Neural cell (in vitro differentiated cells): ENCODE measurements around the gene CHD1. TPM values are rescaled to one million over a fixed set of nuclear protein-coding genes. Genes with fewer than 3 reads are reported as not detected.

Experiments used
- H2AFZ ChIP-seq: fragments of 200-600, 300-800 bp; sonication (generic), shearing (Covaris generic); 2 replicates; pipeline ENCODE4 v1.6.0; 2014; ENCODE audit warnings: low read depth, mild to moderate bottlenecking, antibody characterized with exemption, low read length, moderate library complexity
- H3F3A ChIP-seq: fragments of 200-600 bp; shearing (Covaris generic); 2 replicates; pipeline ENCODE4 v1.6.1; 2016; ENCODE audit warnings: mild to moderate bottlenecking, moderate library complexity, mixed read lengths, antibody characterized with exemption, low read length; ENCODE audit not compliant: insufficient read depth, poor library complexity, severe bottlenecking
- H3K27ac ChIP-seq: fragments of 200-600, 300-800 bp; sonication (generic), shearing (Covaris generic); 2 replicates; pipeline ENCODE4 v1.5.1; 2014; ENCODE audit warnings: mild to moderate bottlenecking, low read length, moderate library complexity
- H3K27me3 ChIP-seq: fragments of 300-800, 200-600 bp; sonication (generic), shearing (Covaris generic); 2 replicates; pipeline ENCODE4 v1.6.0; 2014; ENCODE audit warnings: mild to moderate bottlenecking, low read depth, low read length, moderate library complexity; ENCODE audit not compliant: insufficient read depth
- H3K36me3 ChIP-seq: fragments of 300-800, 200-600 bp; sonication (generic), shearing (Covaris generic); 2 replicates; pipeline ENCODE4 v1.5.1; 2014; ENCODE audit warnings: mild to moderate bottlenecking, antibody characterized with exemption, low read length, moderate library complexity; ENCODE audit not compliant: insufficient read depth
- H3K4me2 ChIP-seq: fragments of 300-800, 200-600 bp; sonication (generic), shearing (Covaris generic); 2 replicates; pipeline ENCODE4 v1.6.0; 2014; ENCODE audit warnings: mild to moderate bottlenecking, low read length
- H3K4me3 ChIP-seq: fragments of 300-800, 200-600 bp; sonication (generic), shearing (Covaris generic); 2 replicates; pipeline ENCODE4 v1.5.1; 2014; ENCODE audit warnings: mild to moderate bottlenecking, low read length, moderate library complexity
- H3K79me2 ChIP-seq: fragments of 200-600 bp; shearing (Covaris generic); replicated peaks from 2 replicates; pipeline ENCODE4 v1.6.0; 2014; ENCODE audit warnings: mild to moderate bottlenecking, low read length, moderate library complexity; ENCODE audit not compliant: insufficient read depth
- H3K9ac ChIP-seq: fragments of 300-800, 200-600 bp; sonication (generic), shearing (Covaris generic); 2 replicates; pipeline ENCODE4 v1.6.1; 2016; ENCODE audit warnings: mild to moderate bottlenecking, low read length, mixed read lengths
- H3K9me2 ChIP-seq: fragments of 200-600 bp; shearing (Covaris generic); 2 replicates; pipeline ENCODE4 v1.6.1; 2016; ENCODE audit warnings: mild to moderate bottlenecking, low read length, mixed read lengths; ENCODE audit not compliant: insufficient read depth
- H3K9me3 ChIP-seq: fragments of 200-600, 300-800 bp; sonication (generic), shearing (Covaris generic); 2 replicates; pipeline ENCODE4 v1.6.1; 2016; ENCODE audit warnings: mild to moderate bottlenecking, mixed run types, low read length, moderate library complexity, mixed read lengths
- H4K20me1 ChIP-seq: fragments of 200-600 bp; shearing (Covaris generic); 2 replicates; pipeline ENCODE4 v1.6.1; 2016; ENCODE audit warnings: mild to moderate bottlenecking, mixed run types; ENCODE audit not compliant: insufficient read depth
- CTCF ChIP-seq: fragments of 450-650 bp; IDR thresholded peaks from 2 replicates; pipeline ENCODE4 v1.5.1; 2014; ENCODE audit warnings: antibody characterized with exemption, mild to moderate bottlenecking, moderate library complexity; ENCODE audit not compliant: poor library complexity, severe bottlenecking
- EP300 ChIP-seq: fragments of 450-650 bp; conservative IDR thresholded peaks from 2 replicates; pipeline ENCODE4 v1.6.1; 2014; ENCODE audit warnings: antibody characterized with exemption, mild to moderate bottlenecking, moderate library complexity; ENCODE audit not compliant: poor library complexity, severe bottlenecking
- EZH2 ChIP-seq: fragments of 200-600, 300-800 bp; shearing (Covaris generic), sonication (generic); IDR thresholded peaks from 2 replicates; pipeline ENCODE4 v1.6.1; 2014; ENCODE audit warnings: antibody characterized with exemption, low read length, borderline replicate concordance, mild to moderate bottlenecking; ENCODE audit not compliant: insufficient read depth, poor library complexity, severe bottlenecking
- MXI1 ChIP-seq: fragments of 450-650 bp; conservative IDR thresholded peaks from 2 replicates; pipeline ENCODE4 v1.6.1; 2014; ENCODE audit warnings: antibody characterized with exemption, mild to moderate bottlenecking; ENCODE audit not compliant: poor library complexity, severe bottlenecking
- POLR2AphosphoS5 ChIP-seq: IDR thresholded peaks from 2 replicates; pipeline ENCODE4 v1.6.1; 2012
- RAD21 ChIP-seq: fragments of 450-650 bp; conservative IDR thresholded peaks from 2 replicates; pipeline ENCODE4 v1.6.1; 2014; ENCODE audit warnings: antibody characterized with exemption, mild to moderate bottlenecking, moderate library complexity
- REST ChIP-seq: IDR thresholded peaks from 2 replicates; pipeline ENCODE4 v1.6.1; 2012; ENCODE audit warnings: borderline replicate concordance
- SMC3 ChIP-seq: fragments of 450-650 bp; conservative IDR thresholded peaks from 2 replicates; pipeline ENCODE4 v1.6.1; 2014; ENCODE audit warnings: antibody characterized with exemption, mild to moderate bottlenecking, moderate library complexity; ENCODE audit not compliant: poor library complexity
- TAF1 ChIP-seq: IDR thresholded peaks from 2 replicates; pipeline ENCODE4 v1.6.1; 2012; ENCODE audit warnings: low read depth
- polyA plus RNA-seq: library from polyadenylated mRNA; depleted of rRNA; stranded (reverse); fragments of >200 nt; gene quantifications from 2 replicates; pipeline ENCODE4 v1.2.3, GENCODE V29; 2014

Gene CHD1
- polyA plus RNA-seq, 1 donor from 2014 or later = 64.5 TPM

GRCh38 chr5:98840946-98841345, 87.9 kb downstream of the CHD1 start:
- H4K20me1 ChIP-seq = no peaks in the 10 kb centered on the region
- TF ChIP-seq MXI1 (no peak), CTCF (no peak), SMC3 (no peak), TAF1 (no peak), POLR2AphosphoS5 (no peak), EZH2 (no peak), RAD21 (no peak), REST (no peak), EP300 (no peak)
- H3K9me2 ChIP-seq = no peaks in the 10 kb centered on the region
- no peaks in the 10 kb centered on the region for H3K9me3 ChIP-seq
- no peaks in the 10 kb centered on the region for H3K27me3 ChIP-seq
- no peak overlapping the region for H3K9ac ChIP-seq
- no peaks in the 10 kb centered on the region for H3K79me2 ChIP-seq
- no peak overlapping the region for H3K4me2 ChIP-seq
- H3K4me3 ChIP-seq = no peak overlapping the region
- H3K36me3 ChIP-seq = no peaks in the 10 kb centered on the region
- no peaks in the 10 kb centered on the region for H3F3A ChIP-seq
- no peak overlapping the region for H3K27ac ChIP-seq
- no peak overlapping the region for H2AFZ ChIP-seq

GRCh38 chr5:98839469-98840383, 89.1 kb downstream of the CHD1 start:
- Histone ChIP-seq H3K4me2 (no peak overlapping the region), H3K4me3 (no peak overlapping the region), H3K27ac (no peak overlapping the region), H3K9me2 (no peaks in the 10 kb centered on the region), H3K9me3 (no peaks in the 10 kb centered on the region), H3K9ac (no peak overlapping the region), H3F3A (no peaks in the 10 kb centered on the region), H2AFZ (no peak overlapping the region), H3K27me3 (no peaks in the 10 kb centered on the region), H3K79me2 (no peaks in the 10 kb centered on the region), H3K36me3 (no peaks in the 10 kb centered on the region), H4K20me1 (no peaks in the 10 kb centered on the region)
- no peak for TF ChIP-seq REST
- no peak for TF ChIP-seq TAF1
- TF ChIP-seq SMC3 = no peak
- TF ChIP-seq EP300 = no peak
- no peak for TF ChIP-seq CTCF
- TF ChIP-seq MXI1 = no peak
- no peak for TF ChIP-seq EZH2
- no peak for TF ChIP-seq POLR2AphosphoS5
- no peak for TF ChIP-seq RAD21
